Upper lobe of left lung (tissue), 4 donors: ENCODE measurements around the gene TAS2R38.

Experiments used
- CTCF ChIP-seq, 6 experiments: fragments of 450-650 bp in 4 of 6; fragments of 200-600 bp in 2 of 6; sonication (generic) in 2 of 6; IDR thresholded peaks; one replicate each; pipeline ENCODE4 v1.5.1; 2016 to 2019; ENCODE audit warnings: antibody characterized with exemption in 6 of 6
- EP300 ChIP-seq, 4 donors: sonication (generic); formaldehyde crosslinking; IDR thresholded peaks; one replicate each; pipeline ENCODE4 v1.5.1; 2017; ENCODE audit warnings: antibody characterized with exemption in 4 of 4, control low read depth in 2 of 4
- POLR2AphosphoS5 ChIP-seq, 2 donors: sonication (generic); formaldehyde crosslinking; IDR thresholded peaks; one replicate each; pipeline ENCODE4 v1.5.1; 2017; ENCODE audit warnings: antibody characterized with exemption in 2 of 2

- TF ChIP-seq POLR2AphosphoS5 (IDR thresholded peaks at IDR 0.05) (peak in 1 of 2 donors; percentile 55), EP300 (IDR thresholded peaks at IDR 0.05) (peak in 2 of 4 donors; percentile 17 to 62), CTCF (IDR thresholded peaks at IDR 0.05) (no peak)
Observed at GRCh38 chr7:141945356-141945755, 28.2 kb downstream of the TAS2R38 start.
